Tibial nerve (tissue), 4 donors: ENCODE measurements around the gene ABHD8. TPM values are rescaled to one million over a fixed set of nuclear protein-coding genes. Genes with fewer than 3 reads are reported as not detected.

Source experiments
- DNase-seq, 2 donors: peaks; one replicate each; pipeline ENCODE4 v3.0.0-alpha.2; 2019; ENCODE audit warnings: low spot score in 2 of 2
- H3K27ac ChIP-seq, 4 donors: fragments of 200-600 bp; sonication (generic) in 3 of 4; one replicate each; pipeline ENCODE4 v1.5.1; 2017 to 2019; ENCODE audit warnings: mild to moderate bottlenecking in 1 of 4
- H3K27me3 ChIP-seq, 2 donors: fragments of 200-600 bp; sonication (generic) in 1 of 2; one replicate each; pipeline versions ENCODE4 v1.5.1 to v1.6.0; 2017 to 2019
- H3K36me3 ChIP-seq, 3 donors: fragments of 200-600 bp; sonication (generic); one replicate each; pipeline ENCODE4 v1.5.1; 2018 to 2019
- H3K4me1 ChIP-seq, 4 donors: fragments of 200-600 bp; sonication (generic) in 3 of 4; one replicate each; pipeline ENCODE4 v1.5.1; 2017 to 2019
- H3K4me3 ChIP-seq, 4 donors: fragments of 200-600 bp; sonication (generic) in 3 of 4; one replicate each; pipeline ENCODE4 v1.5.1; 2017 to 2019; ENCODE audit warnings: mild to moderate bottlenecking in 1 of 4, moderate library complexity in 1 of 4
- H3K9me3 ChIP-seq, 4 donors: fragments of 200-600 bp; sonication (generic) in 3 of 4; one replicate each; pipeline ENCODE4 v1.5.1; 2017 to 2019
- CTCF ChIP-seq, 5 experiments: fragments of 200-600 bp in 3 of 5; fragments of 450-650 bp in 2 of 5; sonication (generic) in 3 of 5; IDR thresholded peaks; one replicate each; pipeline ENCODE4 v1.5.1; 2016 to 2019; ENCODE audit warnings: antibody characterized with exemption in 5 of 5, mild to moderate bottlenecking in 3 of 5, moderate library complexity in 2 of 5
- EP300 ChIP-seq, 2 donors: sonication (generic); formaldehyde crosslinking; IDR thresholded peaks; one replicate each; pipeline ENCODE4 v1.6.1; 2017; ENCODE audit warnings: antibody characterized with exemption in 2 of 2, mild to moderate bottlenecking in 1 of 2
- POLR2A ChIP-seq, 2 donors: fragments of 450-650 bp; IDR thresholded peaks; one replicate each; pipeline ENCODE4 v1.6.1; 2017; ENCODE audit warnings: antibody characterized with exemption in 2 of 2, mild to moderate bottlenecking in 2 of 2, moderate library complexity in 2 of 2
- WGBS, 2 donors: methylation state at CpG; one replicate each; pipeline ENCODE4 v1.1.5; 2018; 5-methylcytosine and 5-hydroxymethylcytosine counted together
- total RNA-seq, 4 donors: library from RNA; depleted of rRNA; stranded (reverse); fragments of >200 nt; gene quantifications; one replicate each; pipeline ENCODE4 v1.1.0, GENCODE V29; 2016

ABHD8 gene
- total RNA-seq, 4 donors from 2014 or later: 15.7 to 22.9 (median 19.9) TPM

DNA sequence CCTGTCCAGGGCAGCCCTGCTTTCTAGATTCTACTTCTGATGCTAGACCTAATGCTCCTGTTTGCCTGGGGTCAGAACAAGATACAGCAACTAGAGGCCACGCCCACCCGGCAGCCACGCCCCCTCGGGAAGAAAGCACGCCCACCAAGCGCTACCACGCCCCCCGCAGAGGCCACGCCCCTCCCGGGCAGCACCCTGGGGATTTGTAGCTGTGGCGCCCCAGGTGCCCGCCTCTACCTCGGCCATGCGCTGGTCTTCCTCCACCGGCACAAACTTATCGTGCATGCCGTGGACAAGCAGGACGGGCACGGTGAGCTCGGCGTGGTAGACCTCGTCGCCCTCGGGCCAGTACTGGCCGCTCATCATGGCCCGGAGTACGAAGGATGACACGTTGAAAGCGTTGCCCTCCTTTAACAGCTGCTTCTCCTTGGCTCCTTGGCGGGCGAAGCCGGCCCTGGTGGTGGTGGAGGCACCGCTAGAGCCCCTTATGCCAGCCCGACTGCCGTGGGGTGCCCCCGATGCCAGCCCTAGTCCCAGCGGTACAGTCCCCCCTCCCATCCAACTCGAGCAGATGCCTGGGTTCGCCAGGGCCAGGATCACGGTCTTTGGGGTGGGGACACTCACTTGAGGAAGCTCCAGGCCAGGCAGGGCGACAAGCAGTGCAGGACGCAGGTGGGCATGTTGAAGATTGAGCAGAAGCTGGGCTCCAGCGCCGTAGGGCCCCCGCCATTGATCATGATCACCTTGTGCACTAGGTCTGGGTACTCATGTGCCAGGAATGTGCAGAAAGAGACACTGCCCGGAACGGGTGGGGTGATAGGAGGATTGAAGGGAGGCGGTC is 9.0 kb downstream of the ABHD8 start:
- Histone ChIP-seq H3K4me3 (no peak overlapping the region), H3K27me3 (no peaks in the 10 kb centered on the region), H3K36me3 (peaks cover 0 to 36% (median 0%) of the 10 kb centered on the region in 3 donors), H3K4me1 (peaks cover 0 to 22% (median 7%) of the 10 kb centered on the region in 4 donors), H3K9me3 (peaks cover 0 to 3% (median 0%) of the 10 kb centered on the region in 4 donors), H3K27ac (no peak overlapping the region)
- no peak for TF ChIP-seq POLR2A (IDR thresholded peaks at IDR 0.05)
- TF ChIP-seq CTCF (IDR thresholded peaks at IDR 0.05): no peak
- TF ChIP-seq EP300 (IDR thresholded peaks at IDR 0.05): no peak
- WGBS, 2 donors: 83 to 84% methylated on average over 36 to 40 of the region's 48 CpGs
- no peak for DNase-seq

- no peaks in the 10 kb centered on the region for H3K27me3 ChIP-seq
- no peak overlapping the region for H3K27ac ChIP-seq
- peaks cover 0 to 3% (median 0%) of the 10 kb centered on the region in 4 donors for H3K9me3 ChIP-seq
- H3K4me3 ChIP-seq: no peak overlapping the region
- peaks cover 0 to 32% (median 0%) of the 10 kb centered on the region in 3 donors for H3K36me3 ChIP-seq
- H3K4me1 ChIP-seq: peaks cover 0 to 22% (median 7%) of the 10 kb centered on the region in 4 donors
- no peak for TF ChIP-seq POLR2A (IDR thresholded peaks at IDR 0.05)
- no peak for TF ChIP-seq CTCF (IDR thresholded peaks at IDR 0.05)
- TF ChIP-seq EP300 (IDR thresholded peaks at IDR 0.05): no peak
- DNase-seq: no peak
- WGBS, 2 donors: 87 to 95% methylated on average over 14 of the region's 14 CpGs
Measured at GRCh38 chr19:17293605-17294004, 9.6 kb downstream of the ABHD8 start.

DNA sequence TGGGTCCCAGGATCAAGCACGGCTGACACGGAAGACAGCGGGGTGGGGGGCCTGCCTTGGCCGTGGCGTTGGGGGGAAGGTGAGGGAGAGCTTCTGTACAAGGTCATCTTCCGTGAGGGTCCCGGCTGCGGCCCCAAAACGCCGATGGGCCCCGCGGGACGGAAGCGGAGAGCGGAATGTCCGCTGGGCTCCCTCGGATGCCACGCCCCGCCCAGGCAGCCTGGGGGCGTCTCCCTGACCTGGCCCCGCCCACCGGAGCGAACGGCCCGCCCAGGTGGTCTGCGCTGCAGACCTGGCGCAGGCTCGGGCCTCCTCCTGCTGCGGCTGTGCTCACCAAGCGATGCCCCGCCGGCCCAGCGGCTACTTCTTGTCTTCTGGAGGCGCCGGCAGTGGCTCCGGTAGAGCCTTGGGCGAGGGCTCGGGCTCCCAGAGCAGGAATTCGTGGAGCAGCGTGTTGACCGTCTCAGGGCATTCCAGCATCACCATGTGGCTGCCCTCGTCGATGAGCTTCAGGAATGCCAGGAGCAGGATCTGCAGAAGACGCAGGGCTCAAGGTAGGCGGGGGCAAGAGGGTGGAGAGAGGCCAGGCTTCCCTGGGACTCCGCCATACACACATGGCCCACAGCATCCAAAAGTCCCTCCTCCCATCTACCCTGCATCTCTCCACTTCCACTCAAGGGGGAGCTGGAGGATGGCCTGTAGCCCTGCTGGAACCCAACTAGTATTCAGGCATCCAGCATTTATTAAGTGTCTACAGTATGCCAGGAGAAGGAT is 10.7 kb downstream of the ABHD8 start:
- Histone ChIP-seq H3K4me1 (peaks cover 0 to 22% (median 7%) of the 10 kb centered on the region in 4 donors), H3K9me3 (no peaks in the 10 kb centered on the region), H3K4me3 (peak overlapping the region; percentile 31 to 65 (median 50)), H3K27me3 (no peaks in the 10 kb centered on the region), H3K36me3 (peaks cover 0 to 22% (median 0%) of the 10 kb centered on the region in 3 donors), H3K27ac (peak overlapping the region in 3 of 4 donors; percentile 73 to 81 (median 79))
- peak; percentile 48 to 75 for DNase-seq
- 0 to 7% methylated on average over 3 to 11 of the region's 46 CpGs for WGBS, 2 donors
- TF ChIP-seq CTCF (IDR thresholded peaks at IDR 0.05) (peak; percentile 55 to 77 (median 65)), POLR2A (IDR thresholded peaks at IDR 0.05) (no peak), EP300 (IDR thresholded peaks at IDR 0.05) (no peak)

- H3K9me3 ChIP-seq: no peaks in the 10 kb centered on the region
- H3K27ac ChIP-seq: no peak overlapping the region
- no peak for TF ChIP-seq POLR2A (IDR thresholded peaks at IDR 0.05)
- no peak for TF ChIP-seq CTCF (IDR thresholded peaks at IDR 0.05)
- no peak for TF ChIP-seq EP300 (IDR thresholded peaks at IDR 0.05)
- no peak for DNase-seq
- peaks cover 0 to 22% (median 7%) of the 10 kb centered on the region in 4 donors for H3K4me1 ChIP-seq
- no peaks in the 10 kb centered on the region for H3K27me3 ChIP-seq
- H3K4me3 ChIP-seq: no peak overlapping the region
- 13 to 15% methylated on average over 18 to 22 of the region's 22 CpGs for WGBS, 2 donors
- H3K36me3 ChIP-seq: peaks cover 0 to 20% (median 0%) of the 10 kb centered on the region in 3 donors
Measured at GRCh38 chr19:17289489-17289888, 13.7 kb downstream of the ABHD8 start.
